Measurements from ENCODE around the gene ZNF740. TPM values are rescaled to one million over a fixed set of nuclear protein-coding genes. Genes with fewer than 3 reads are reported as not detected.

ZNF740 gene
- polyA plus RNA-seq, 1 donor (not counting 4 experiments of a cell fraction or from before 2014, with no cell fraction given): 11.8 TPM

DNA sequence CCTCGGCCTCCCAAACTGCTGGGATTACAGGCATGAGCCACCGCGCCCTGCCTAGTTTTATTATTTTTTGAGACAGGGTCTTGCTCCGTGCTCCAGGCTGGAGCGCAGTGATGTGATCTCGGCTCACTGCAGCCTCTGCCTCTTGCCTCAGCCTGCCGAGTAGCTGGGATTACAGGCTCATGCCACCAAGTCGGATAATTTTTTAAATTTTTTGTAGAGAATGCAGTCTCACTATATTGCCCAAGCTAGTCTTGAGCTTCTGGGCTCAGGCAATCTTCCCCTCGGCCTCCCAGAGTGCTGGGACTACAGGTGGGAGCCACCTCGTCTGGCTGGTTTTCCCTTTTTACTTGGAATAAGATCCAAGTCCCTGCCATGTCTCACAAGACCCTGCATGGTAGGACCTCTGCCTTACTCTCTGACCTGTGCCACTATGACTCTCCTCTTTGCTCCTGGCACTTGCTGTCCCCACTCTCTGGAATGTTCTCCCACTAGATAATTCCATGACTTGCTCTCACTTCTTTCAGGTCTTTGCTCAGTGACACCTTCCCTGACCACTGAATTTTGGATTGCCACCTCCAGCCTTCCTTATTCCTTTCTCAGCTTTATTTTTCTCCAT, 59.2 kb downstream of the ZNF740 start:
- no peaks in the 10 kb centered on the region for H3K79me2 ChIP-seq (ENCODE audit: control insufficient read depth, insufficient read depth, low read length)
- no peak overlapping the region for H3K9ac ChIP-seq (ENCODE audit: control insufficient read depth, extremely low read depth, insufficient read depth, low read length)
- H3K27ac ChIP-seq (ENCODE audit: control insufficient read depth, insufficient read depth, low read length): no peak overlapping the region
- H4K20me1 ChIP-seq (ENCODE audit: control insufficient read depth, extremely low read depth, insufficient read depth, low read length): no peaks in the 10 kb centered on the region
- H3K36me3 ChIP-seq (ENCODE audit: control insufficient read depth in 2 of 2, extremely low read depth in 1 of 2, insufficient read depth in 2 of 2, low read length in 2 of 2): no peaks in the 10 kb centered on the region
- H3K4me1 ChIP-seq (ENCODE audit: control insufficient read depth, extremely low read depth, insufficient read depth, low read length): peaks cover 12% of the 10 kb centered on the region
- DNase-seq (ENCODE audit: low read depth, low spot score) (no peak), FAIRE-seq (no peak)
- H3K4me3 ChIP-seq (ENCODE audit: control insufficient read depth in 2 of 3, extremely low read depth in 1 of 3, insufficient read depth in 2 of 3, low read depth in 1 of 3, low read length in 3 of 3): no peak overlapping the region
- H3K9me1 ChIP-seq (ENCODE audit: control insufficient read depth, extremely low read depth, insufficient read depth, low read length): no peaks in the 10 kb centered on the region
- no peak overlapping the region for H3K4me2 ChIP-seq (ENCODE audit: control insufficient read depth, extremely low read depth, insufficient read depth, low read depth, low read length)
- dilution Hi-C loops (cut with MboI; ENCODE audit: extremely low pct_ligation_motif_present, low sequenced_read_pairs): no loop called here
- H3K9me3 ChIP-seq (ENCODE audit: control insufficient read depth, low read depth, low read length): no peaks in the 10 kb centered on the region
- no peak for TF ChIP-seq EZH2 (IDR thresholded peaks at IDR 0.05; ENCODE audit: low read length)
- TF ChIP-seq, protein P1, sequence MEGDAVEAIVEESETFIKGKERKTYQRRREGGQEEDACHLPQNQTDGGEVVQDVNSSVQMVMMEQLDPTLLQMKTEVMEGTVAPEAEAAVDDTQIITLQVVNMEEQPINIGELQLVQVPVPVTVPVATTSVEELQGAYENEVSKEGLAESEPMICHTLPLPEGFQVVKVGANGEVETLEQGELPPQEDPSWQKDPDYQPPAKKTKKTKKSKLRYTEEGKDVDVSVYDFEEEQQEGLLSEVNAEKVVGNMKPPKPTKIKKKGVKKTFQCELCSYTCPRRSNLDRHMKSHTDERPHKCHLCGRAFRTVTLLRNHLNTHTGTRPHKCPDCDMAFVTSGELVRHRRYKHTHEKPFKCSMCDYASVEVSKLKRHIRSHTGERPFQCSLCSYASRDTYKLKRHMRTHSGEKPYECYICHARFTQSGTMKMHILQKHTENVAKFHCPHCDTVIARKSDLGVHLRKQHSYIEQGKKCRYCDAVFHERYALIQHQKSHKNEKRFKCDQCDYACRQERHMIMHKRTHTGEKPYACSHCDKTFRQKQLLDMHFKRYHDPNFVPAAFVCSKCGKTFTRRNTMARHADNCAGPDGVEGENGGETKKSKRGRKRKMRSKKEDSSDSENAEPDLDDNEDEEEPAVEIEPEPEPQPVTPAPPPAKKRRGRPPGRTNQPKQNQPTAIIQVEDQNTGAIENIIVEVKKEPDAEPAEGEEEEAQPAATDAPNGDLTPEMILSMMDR (optimal IDR thresholded peaks at IDR 0.05 in 1 of 3, IDR thresholded peaks at IDR 0.05 in 1 of 3, conservative IDR thresholded peaks at IDR 0.05 in 1 of 3; ENCODE audit: extremely low read depth in 1 of 3, insufficient read depth in 2 of 3, low read length in 3 of 3): no peak
- H2AFZ ChIP-seq (ENCODE audit: control insufficient read depth, low read length): no peak overlapping the region
- H3K27me3 ChIP-seq (ENCODE audit: control insufficient read depth, extremely low read depth, insufficient read depth, low read length): peaks cover 10% of the 10 kb centered on the region

DNA sequence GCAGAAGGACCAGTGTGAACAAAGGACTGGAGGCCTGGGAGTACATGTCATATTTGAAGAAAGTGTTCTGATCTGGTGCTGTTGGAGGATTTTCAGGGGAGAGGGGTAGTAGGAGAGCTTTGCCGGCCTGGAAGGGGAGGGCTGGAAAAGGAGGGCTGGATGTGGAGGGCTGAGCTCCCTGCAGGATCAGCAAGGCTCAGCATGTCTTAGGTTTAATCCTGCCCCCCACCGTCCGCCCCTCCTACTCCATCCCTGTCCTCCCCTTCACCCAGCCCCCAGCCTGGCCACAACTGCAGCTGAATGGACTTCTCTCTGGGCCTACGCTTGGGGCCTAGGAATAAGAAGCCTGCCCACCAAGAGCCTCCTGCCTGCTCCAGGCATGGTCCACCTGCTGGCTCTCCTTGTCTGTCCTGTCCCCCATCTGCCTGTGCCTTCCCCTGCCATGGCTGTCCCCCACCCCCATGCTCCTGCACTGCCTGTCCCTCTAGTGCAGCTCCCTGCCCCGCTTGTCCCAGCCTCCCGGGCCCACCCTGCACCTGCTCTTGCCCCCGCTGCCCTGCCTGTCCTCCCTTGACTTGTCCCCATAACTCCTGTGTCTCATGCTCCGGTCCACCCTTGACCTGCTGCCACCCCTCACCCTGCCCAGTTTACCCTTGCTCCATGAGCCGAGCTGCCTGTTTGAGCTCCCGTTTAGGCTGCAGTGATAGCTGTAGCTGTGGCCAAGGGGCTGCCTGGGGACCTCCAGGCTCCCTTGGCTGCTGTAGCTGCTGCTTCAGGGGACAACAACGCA, 61.3 kb downstream of the ZNF740 start:
- dilution Hi-C loops (cut with MboI; ENCODE audit: extremely low pct_ligation_motif_present, low sequenced_read_pairs): no loop called here
- no peak overlapping the region for H2AFZ ChIP-seq (ENCODE audit: control insufficient read depth, low read length)
- H3K4me3 ChIP-seq (ENCODE audit: control insufficient read depth in 2 of 3, extremely low read depth in 1 of 3, insufficient read depth in 2 of 3, low read depth in 1 of 3, low read length in 3 of 3): no peak overlapping the region
- FAIRE-seq (no peak), DNase-seq (ENCODE audit: low read depth, low spot score) (no peak)
- no peaks in the 10 kb centered on the region for H3K9me3 ChIP-seq (ENCODE audit: control insufficient read depth, low read depth, low read length)
- H3K9me1 ChIP-seq (ENCODE audit: control insufficient read depth, extremely low read depth, insufficient read depth, low read length): no peaks in the 10 kb centered on the region
- H3K27ac ChIP-seq (ENCODE audit: control insufficient read depth, insufficient read depth, low read length): no peak overlapping the region
- peaks cover 10% of the 10 kb centered on the region for H3K27me3 ChIP-seq (ENCODE audit: control insufficient read depth, extremely low read depth, insufficient read depth, low read length)
- H3K79me2 ChIP-seq (ENCODE audit: control insufficient read depth, insufficient read depth, low read length): no peaks in the 10 kb centered on the region
- TF ChIP-seq EZH2 (IDR thresholded peaks at IDR 0.05; ENCODE audit: low read length): no peak
- TF ChIP-seq, protein P1 (optimal IDR thresholded peaks at IDR 0.05 in 1 of 3, IDR thresholded peaks at IDR 0.05 in 1 of 3, conservative IDR thresholded peaks at IDR 0.05 in 1 of 3; ENCODE audit: extremely low read depth in 1 of 3, insufficient read depth in 2 of 3, low read length in 3 of 3): no peak
- peaks cover under 1% of the 10 kb centered on the region for H3K4me1 ChIP-seq (ENCODE audit: control insufficient read depth, extremely low read depth, insufficient read depth, low read length)
- no peak overlapping the region for H3K9ac ChIP-seq (ENCODE audit: control insufficient read depth, extremely low read depth, insufficient read depth, low read length)
- no peaks in the 10 kb centered on the region for H4K20me1 ChIP-seq (ENCODE audit: control insufficient read depth, extremely low read depth, insufficient read depth, low read length)
- H3K4me2 ChIP-seq (ENCODE audit: control insufficient read depth, extremely low read depth, insufficient read depth, low read depth, low read length): no peak overlapping the region
- no peaks in the 10 kb centered on the region for H3K36me3 ChIP-seq (ENCODE audit: control insufficient read depth in 2 of 2, extremely low read depth in 1 of 2, insufficient read depth in 2 of 2, low read length in 2 of 2)
